B cell (primary cell): Measurements from ENCODE around the gene ANKRD52.

Experiments used
- CTCF ChIP-seq: fragments of 200-600 bp; IDR thresholded peaks from one replicate; pipeline ENCODE4 v1.8.0; 2022; ENCODE audit warnings: antibody characterized with exemption, mild to moderate bottlenecking
- EZH2 ChIP-seq: IDR thresholded peaks from 2 replicates; pipeline ENCODE4 v1.6.1; 2012; ENCODE audit warnings: borderline replicate concordance, low read depth, mild to moderate bottlenecking, moderate library complexity, low read length; ENCODE audit not compliant: insufficient read depth, poor library complexity, severe bottlenecking

GRCh38 chr12:56202838-56203237 lies 55.3 kb downstream of the ANKRD52 start:
- no peak for TF ChIP-seq CTCF
- no peak for TF ChIP-seq EZH2
